HEK293 (cell line): ENCODE measurements around the gene COBL.

Experiments
- CTCF ChIA-PET: fragments of 350-600 bp; formaldehyde crosslinking; extraction: SDS; loops from one replicate; lab custom pipeline; 2021; ENCODE audit warnings: antibody characterized with exemption; lab: Yijun Ruan, JAX
- POLR2A ChIA-PET: fragments of 300-600 bp; formaldehyde crosslinking; extraction: SDS; loops from one replicate; lab custom pipeline; 2020; ENCODE audit warnings: antibody characterized with exemption, inconsistent platforms; lab: Yijun Ruan, JAX
- H3K27ac ChIP-seq: fragments of 200-500 bp; sonication (Bioruptor generic); 2 replicates; pipeline ENCODE4 v1.5.1; 2014; ENCODE audit warnings: low read depth, low read length, control low read depth, inconsistent platforms; ENCODE audit errors: extremely low read depth
- H3K36me3 ChIP-seq, 2 experiments: fragments of 200-500 bp in 1 of 2; sonication (Bioruptor generic) in 1 of 2; 1 replicate in 1 of 2; 2 replicates in 1 of 2; pipeline ENCODE4 v1.5.1; 2014 to 2017; ENCODE audit warnings: inconsistent platforms in 2 of 2, low read length in 2 of 2; ENCODE audit not compliant: control insufficient read depth in 2 of 2, insufficient read depth in 1 of 2
- H3K4me1 ChIP-seq: fragments of 200-500 bp; sonication (Bioruptor generic); 2 replicates; pipeline ENCODE4 v1.5.1; 2014; ENCODE audit warnings: mild to moderate bottlenecking, low read length, inconsistent platforms; ENCODE audit not compliant: control insufficient read depth, insufficient read depth
- H3K4me3 ChIP-seq: 2 replicates; pipeline ENCODE4 v1.5.1; 2011; ENCODE audit warnings: low read depth, mild to moderate bottlenecking, control low read depth, low read length, moderate library complexity
- H3K9me3 ChIP-seq: fragments of 200-500 bp; sonication (Bioruptor generic); 2 replicates; pipeline ENCODE4 v1.5.1; 2014; ENCODE audit warnings: low read depth, low read length, inconsistent platforms; ENCODE audit not compliant: control insufficient read depth, insufficient read depth
- ELK4 ChIP-seq: IDR thresholded peaks from 2 replicates; pipeline ENCODE4 v1.6.1; 2011; ENCODE audit warnings: mild to moderate bottlenecking, low read depth, low read length, borderline replicate concordance
- INSM2 ChIP-seq: fragments of 450-650 bp; formaldehyde crosslinking; IDR thresholded peaks from 2 replicates; pipeline ENCODE4 v1.5.1; 2016; ENCODE audit warnings: missing biosample characterization, missing genetic modification characterization
- PRDM10 ChIP-seq: fragments of 450-650 bp; formaldehyde crosslinking; IDR thresholded peaks from 2 replicates; pipeline ENCODE4 v1.5.1; 2016; ENCODE audit warnings: missing biosample characterization, missing genetic modification characterization
- SALL2 ChIP-seq: fragments of 450-650 bp; formaldehyde crosslinking; IDR thresholded peaks from 2 replicates; pipeline ENCODE4 v1.5.0; 2017; ENCODE audit warnings: missing biosample characterization, mild to moderate bottlenecking, missing genetic modification characterization, borderline replicate concordance
- TCF7L2 ChIP-seq: IDR thresholded peaks from 2 replicates; pipeline ENCODE4 v1.6.1; 2011; ENCODE audit warnings: low read depth, mild to moderate bottlenecking, inconsistent platforms, low read length, moderate library complexity, borderline replicate concordance
- TSHZ1 ChIP-seq: fragments of 450-650 bp; formaldehyde crosslinking; IDR thresholded peaks from 2 replicates; pipeline ENCODE4 v1.5.1; 2016; ENCODE audit warnings: missing biosample characterization, missing genetic modification characterization, borderline replicate concordance
- ZBTB20 ChIP-seq: fragments of 450-650 bp; formaldehyde crosslinking; IDR thresholded peaks from 2 replicates; pipeline ENCODE4 v1.5.1; 2016; ENCODE audit warnings: missing biosample characterization, missing genetic modification characterization
- ZEB2 ChIP-seq: fragments of 450-650 bp; formaldehyde crosslinking; IDR thresholded peaks from 2 replicates; pipeline ENCODE4 v1.5.1; 2016; ENCODE audit warnings: missing biosample characterization, missing genetic modification characterization
- ZNF10 ChIP-seq: fragments of 450-650 bp; formaldehyde crosslinking; IDR thresholded peaks from 2 replicates; pipeline ENCODE4 v1.5.1; 2017; ENCODE audit warnings: missing biosample characterization, missing genetic modification characterization
- ZNF121 ChIP-seq: fragments of 450-650 bp; formaldehyde crosslinking; IDR thresholded peaks from 2 replicates; pipeline ENCODE4 v1.5.1; 2016; ENCODE audit warnings: missing biosample characterization, missing genetic modification characterization
- ZNF138 ChIP-seq: fragments of 450-650 bp; formaldehyde crosslinking; IDR thresholded peaks from 2 replicates; pipeline ENCODE4 v1.5.1; 2016; ENCODE audit warnings: missing biosample characterization, missing genetic modification characterization, borderline replicate concordance
- ZNF335 ChIP-seq: fragments of 450-650 bp; formaldehyde crosslinking; conservative IDR thresholded peaks from 2 replicates; pipeline ENCODE4 v1.5.1; 2016; ENCODE audit warnings: missing biosample characterization, missing genetic modification characterization
- ZNF426 ChIP-seq: fragments of 450-650 bp; formaldehyde crosslinking; IDR thresholded peaks from 2 replicates; pipeline ENCODE4 v1.5.1; 2017; ENCODE audit warnings: missing biosample characterization, missing genetic modification characterization, mild to moderate bottlenecking, inconsistent platforms, moderate library complexity
- ZNF488 ChIP-seq: fragments of 450-650 bp; formaldehyde crosslinking; IDR thresholded peaks from 2 replicates; pipeline ENCODE4 v1.5.1; 2016; ENCODE audit warnings: missing biosample characterization, missing genetic modification characterization
- ZNF549 ChIP-seq: fragments of 450-650 bp; IDR thresholded peaks from 2 replicates; pipeline ENCODE4 v1.5.1; 2018; ENCODE audit warnings: missing biosample characterization, missing genetic modification characterization, mild to moderate bottlenecking, inconsistent platforms, moderate library complexity
- ZNF580 ChIP-seq: fragments of 450-650 bp; formaldehyde crosslinking; IDR thresholded peaks from 2 replicates; pipeline ENCODE4 v1.5.1; 2016; ENCODE audit warnings: missing biosample characterization, missing genetic modification characterization
- ZNF629 ChIP-seq: fragments of 450-650 bp; formaldehyde crosslinking; IDR thresholded peaks from 2 replicates; pipeline ENCODE4 v1.5.1; 2017; ENCODE audit warnings: missing biosample characterization, missing genetic modification characterization
- ZNF692 ChIP-seq: fragments of 450-650 bp; formaldehyde crosslinking; IDR thresholded peaks from 2 replicates; pipeline ENCODE4 v1.5.1; 2016; ENCODE audit warnings: missing biosample characterization, missing genetic modification characterization
- ZNF701 ChIP-seq: fragments of 450-650 bp; formaldehyde crosslinking; IDR thresholded peaks from 2 replicates; pipeline ENCODE4 v1.5.1; 2016; ENCODE audit warnings: missing biosample characterization, missing genetic modification characterization
- ZNF707 ChIP-seq: fragments of 450-650 bp; formaldehyde crosslinking; IDR thresholded peaks from 2 replicates; pipeline ENCODE4 v1.5.1; 2016; ENCODE audit warnings: missing biosample characterization, missing genetic modification characterization
- ZNF76 ChIP-seq: fragments of 450-650 bp; formaldehyde crosslinking; IDR thresholded peaks from 2 replicates; pipeline ENCODE4; 2016; ENCODE audit warnings: low read depth, missing biosample characterization, missing genetic modification characterization, borderline replicate concordance
- ZNF837 ChIP-seq: fragments of 450-650 bp; formaldehyde crosslinking; IDR thresholded peaks from 2 replicates; pipeline ENCODE4 v1.5.1; 2016; ENCODE audit warnings: missing biosample characterization, missing genetic modification characterization
- ZSCAN18 ChIP-seq: fragments of 450-650 bp; formaldehyde crosslinking; IDR thresholded peaks from 2 replicates; pipeline ENCODE4 v1.5.1; 2016; ENCODE audit warnings: missing biosample characterization, missing genetic modification characterization

Gene COBL

GRCh38 chr7:51079494-51079893 lies 237.1 kb downstream of the COBL start (continued):
- TF ChIP-seq ZSCAN18 (no peak), ZNF580 (tag by site-specific recombination) (no peak), TSHZ1 (tag by site-specific recombination) (no peak), ZNF121 (tag by site-specific recombination) (no peak), ZNF701 (tag by site-specific recombination) (no peak), ELK4 (no peak), ZEB2 (no peak), ZNF76 (tag by site-specific recombination) (no peak), ZNF138 (tag by site-specific recombination) (no peak)

GRCh38 chr7:51078653-51079052 lies 238.0 kb downstream of the COBL start:
- TF ChIP-seq ZNF426 (tag by site-specific recombination): no peak
- TF ChIP-seq ZNF10 (tag by site-specific recombination): no peak
- no peak for TF ChIP-seq ZNF335 (tag by site-specific recombination)
- TF ChIP-seq INSM2 (tag by site-specific recombination): no peak
- no peak for TF ChIP-seq PRDM10 (tag by site-specific recombination)
- no peak for TF ChIP-seq ZNF488 (tag by site-specific recombination)
- no peak for TF ChIP-seq ZNF707
- no peak for TF ChIP-seq ZNF629 (tag by site-specific recombination)
- no peak for TF ChIP-seq ZNF837 (tag by site-specific recombination)
- TF ChIP-seq ZBTB20 (tag by site-specific recombination): no peak
- no peak for TF ChIP-seq TCF7L2
- no peak for TF ChIP-seq ZNF549 (tag by site-specific recombination)
- no peak for TF ChIP-seq SALL2 (tag by site-specific recombination)
- no peak for TF ChIP-seq ZNF692 (tag by site-specific recombination)
- CTCF ChIA-PET: no interaction called here

More at GRCh38 chr7:51078653-51079052, 238.0 kb downstream of the COBL start:
- POLR2A ChIA-PET: no interaction called here
- Histone ChIP-seq H3K9me3 (no peaks in the 10 kb centered on the region), H3K4me1 (no peaks in the 10 kb centered on the region), H3K27ac (no peak overlapping the region), H3K36me3 (no peaks in the 10 kb centered on the region), H3K4me3 (no peak overlapping the region)
